PC-9 (cell line): Measurements from ENCODE around the gene HBB. TPM values are rescaled to one million over a fixed set of nuclear protein-coding genes. Genes with fewer than 3 reads are reported as not detected.

Experiments used
- BruUV-seq: library from RNA; stranded (reverse); fragments of 400-500 nt; replicated peaks from 2 replicates; lab custom pipeline; 2021; lab: Mats Ljungman, UMichigan
- CTCF ChIA-PET: fragments of 300-600 bp; sonication (Branson Sonifier 250); formaldehyde crosslinking; loops from one replicate; lab custom pipeline; 2022; ENCODE audit warnings: antibody characterized with exemption; lab: Charles Lee
- POLR2A ChIA-PET: fragments of 300-600 bp; sonication (Branson Sonifier 250); formaldehyde crosslinking; loops from one replicate; lab custom pipeline; 2022; ENCODE audit warnings: antibody characterized with exemption; ENCODE audit not compliant: unreplicated experiment; lab: Charles Lee
- DNase-seq, 2 experiments: peaks; one replicate each; pipeline versions ENCODE4 v3.0.0 to v3.0.0-alpha.2; 2015 to 2022; ENCODE audit warnings: mixed read lengths in 1 of 2
- H2AFZ ChIP-seq: fragments of 200-600 bp; sonication (generic); 2 replicates; pipeline ENCODE4 v1.8.1; 2017; ENCODE audit warnings: antibody characterized with exemption
- H3F3A ChIP-seq: fragments of 200-600 bp; sonication (generic); 2 replicates; pipeline ENCODE4 v1.8.1; 2017; ENCODE audit warnings: antibody characterized with exemption, mild to moderate bottlenecking, low read depth; ENCODE audit not compliant: insufficient read depth
- H3K27ac ChIP-seq: fragments of 200-600 bp; sonication (generic); 2 replicates; pipeline ENCODE4 v1.6.1; 2016; ENCODE audit warnings: mixed run types
- H3K27me3 ChIP-seq: fragments of 200-600 bp; sonication (generic); 2 replicates; pipeline ENCODE4 v1.6.1; 2016; ENCODE audit warnings: low read depth, mixed run types; ENCODE audit not compliant: insufficient read depth
- H3K36me3 ChIP-seq: fragments of 200-600 bp; sonication (generic); 2 replicates; pipeline ENCODE4 v1.6.1; 2016; ENCODE audit warnings: low read depth, mixed run types
- H3K4me1 ChIP-seq: fragments of 200-600 bp; sonication (generic); replicated peaks from 2 replicates; pipeline ENCODE4 v1.6.1; 2016; ENCODE audit warnings: mixed run types; ENCODE audit not compliant: insufficient read depth
- H3K4me2 ChIP-seq: fragments of 200-600 bp; sonication (generic); 2 replicates; pipeline ENCODE4 v1.6.1; 2017; ENCODE audit warnings: mixed run types
- H3K4me3 ChIP-seq: fragments of 200-600 bp; sonication (generic); 2 replicates; pipeline ENCODE4 v1.6.1; 2016; ENCODE audit warnings: mixed run types
- H3K79me2 ChIP-seq: fragments of 200-600 bp; sonication (generic); 2 replicates; pipeline ENCODE4 v1.6.1; 2017; ENCODE audit warnings: low read depth, mixed run types
- H3K9me2 ChIP-seq: fragments of 200-600 bp; sonication (generic); 2 replicates; pipeline ENCODE4 v1.8.1; 2017; ENCODE audit warnings: mild to moderate bottlenecking; ENCODE audit not compliant: insufficient read depth
- H3K9me3 ChIP-seq: fragments of 200-600 bp; sonication (generic); 2 replicates; pipeline ENCODE4 v1.8.1; 2016; ENCODE audit warnings: low read depth; ENCODE audit not compliant: insufficient read depth
- H4K20me1 ChIP-seq: fragments of 200-600 bp; sonication (generic); 2 replicates; pipeline ENCODE4 v1.8.1; 2017; ENCODE audit not compliant: insufficient read depth
- EZH2 ChIP-seq: fragments of 200-600 bp; sonication (generic); IDR thresholded peaks from 2 replicates; pipeline ENCODE4 v1.8.0; 2017; ENCODE audit warnings: antibody characterized with exemption, low read depth
- intact Hi-C: fragments of 100-400 bp; cut with micrococcal nuclease; formaldehyde crosslinking; loops from one replicate; pipeline ENCODE4 v1.10.0; 2022; ENCODE audit not compliant: unreplicated experiment
- total RNA-seq: library from RNA; stranded (reverse); gene quantifications from 2 replicates; pipeline ENCODE4 v1.2.3, GENCODE V29; 2021
- TF ChIP-seq, protein P1 (sequence below): fragments of 200-600 bp; sonication (generic); conservative IDR thresholded peaks from 2 replicates; pipeline ENCODE4 v1.6.1; 2017; ENCODE audit warnings: mixed run types, antibody characterized with exemption, mild to moderate bottlenecking, moderate library complexity

HBB gene
- total RNA-seq, 1 experiment from 2014 or later = not detected

DNA sequence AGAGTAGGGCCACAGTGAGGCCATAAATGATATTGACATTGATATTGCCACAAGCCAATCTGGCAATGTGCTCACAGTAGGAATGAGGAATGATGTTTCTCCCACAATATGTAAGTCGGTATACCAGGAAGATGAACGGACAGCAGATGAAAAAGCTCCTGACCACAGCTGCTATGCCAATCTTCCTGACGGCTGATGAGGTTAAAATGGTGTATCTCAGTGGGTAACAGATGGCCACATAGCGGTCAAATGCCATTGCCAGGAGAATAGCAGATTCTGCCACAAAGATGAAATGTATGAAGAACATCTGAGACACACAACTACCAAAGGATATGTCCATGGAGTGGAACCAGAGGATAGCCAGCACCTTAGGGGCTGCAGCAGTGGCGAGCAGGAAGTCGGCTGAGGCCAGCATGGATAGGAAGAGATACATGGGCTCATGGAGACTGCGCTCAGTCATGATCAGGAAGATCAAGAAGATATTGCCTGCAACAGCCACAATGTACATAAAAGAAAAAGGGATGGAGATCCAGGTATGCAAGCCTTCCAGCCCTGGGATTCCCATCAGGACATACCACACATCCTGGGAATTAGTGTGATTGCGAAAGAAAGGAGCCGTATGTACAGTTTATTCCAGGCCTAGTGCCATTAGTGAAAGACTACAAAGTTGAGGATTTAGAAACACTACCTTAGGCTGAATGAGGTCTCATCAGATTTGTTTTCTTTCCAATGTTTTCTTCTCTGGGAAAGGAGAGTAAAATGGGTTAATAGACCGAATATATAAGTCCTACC lies 48.6 kb downstream of the HBB start:
- Histone ChIP-seq H3K4me1 (no peaks in the 10 kb centered on the region), H3K36me3 (no peaks in the 10 kb centered on the region), H3K9me3 (no peaks in the 10 kb centered on the region), H3K27ac (no peak overlapping the region), H2AFZ (no peak overlapping the region), H3K79me2 (no peaks in the 10 kb centered on the region), H3F3A (no peaks in the 10 kb centered on the region), H3K4me2 (no peak overlapping the region), H3K27me3 (no peaks in the 10 kb centered on the region), H3K9me2 (no peaks in the 10 kb centered on the region), H4K20me1 (no peaks in the 10 kb centered on the region), H3K4me3 (no peak overlapping the region)
- ChIA-PET POLR2A (no interaction called here), CTCF (no interaction called here)
- TF ChIP-seq EZH2 = no peak
- TF ChIP-seq, protein P1, sequence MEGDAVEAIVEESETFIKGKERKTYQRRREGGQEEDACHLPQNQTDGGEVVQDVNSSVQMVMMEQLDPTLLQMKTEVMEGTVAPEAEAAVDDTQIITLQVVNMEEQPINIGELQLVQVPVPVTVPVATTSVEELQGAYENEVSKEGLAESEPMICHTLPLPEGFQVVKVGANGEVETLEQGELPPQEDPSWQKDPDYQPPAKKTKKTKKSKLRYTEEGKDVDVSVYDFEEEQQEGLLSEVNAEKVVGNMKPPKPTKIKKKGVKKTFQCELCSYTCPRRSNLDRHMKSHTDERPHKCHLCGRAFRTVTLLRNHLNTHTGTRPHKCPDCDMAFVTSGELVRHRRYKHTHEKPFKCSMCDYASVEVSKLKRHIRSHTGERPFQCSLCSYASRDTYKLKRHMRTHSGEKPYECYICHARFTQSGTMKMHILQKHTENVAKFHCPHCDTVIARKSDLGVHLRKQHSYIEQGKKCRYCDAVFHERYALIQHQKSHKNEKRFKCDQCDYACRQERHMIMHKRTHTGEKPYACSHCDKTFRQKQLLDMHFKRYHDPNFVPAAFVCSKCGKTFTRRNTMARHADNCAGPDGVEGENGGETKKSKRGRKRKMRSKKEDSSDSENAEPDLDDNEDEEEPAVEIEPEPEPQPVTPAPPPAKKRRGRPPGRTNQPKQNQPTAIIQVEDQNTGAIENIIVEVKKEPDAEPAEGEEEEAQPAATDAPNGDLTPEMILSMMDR = no peak
- DNase-seq = no peak
- intact Hi-C loops = no loop called here
- BruUV-seq = no TSS peak

Other genes with a start within 250 kb of the HBB start
- not detected in 2 replicates for gene OR51L1, start 232.2 kb downstream of the HBB start, total RNA-seq
- not detected in 2 replicates for gene OR52J3, start 180.5 kb downstream of the HBB start, total RNA-seq
- not detected in 2 replicates for gene OR52E2, start 167.4 kb downstream of the HBB start, total RNA-seq
- not detected in 2 replicates for gene OR52E1, start 157.5 kb downstream of the HBB start, total RNA-seq
- not detected in 2 replicates for gene OR52A5, start 88.7 kb downstream of the HBB start, total RNA-seq
- not detected in 2 replicates for gene OR52A1, start 72.3 kb downstream of the HBB start, total RNA-seq
- not detected in 2 replicates for gene OR51V1, start 26.4 kb downstream of the HBB start, total RNA-seq
- gene HBD, start 7.4 kb upstream of the HBB start, total RNA-seq = not detected in 2 replicates
- gene HBG1, start 22.8 kb upstream of the HBB start, total RNA-seq = not detected in 2 replicates
- 0.63 TPM in 1 of 2 replicates, not detected in the other for gene HBG2, start 27.7 kb upstream of the HBB start, total RNA-seq
- 1.4 and 2.4 TPM in 2 replicates for gene HBE1, start 42.9 kb upstream of the HBB start, total RNA-seq
- not detected in 2 replicates for gene OR51B4, start 74.9 kb upstream of the HBB start, total RNA-seq
- gene OR51B2, start 97.2 kb upstream of the HBB start, total RNA-seq = not detected in 2 replicates
- 1.2 and 2.7 TPM in 2 replicates for gene OR51B5, start 116.5 kb upstream of the HBB start, total RNA-seq
- not detected in 2 replicates for gene OR51B6, start 124.4 kb upstream of the HBB start, total RNA-seq
- gene OR51M1, start 156.7 kb upstream of the HBB start, total RNA-seq = not detected in 2 replicates
- gene OR51Q1, start 195.0 kb upstream of the HBB start, total RNA-seq = not detected in 2 replicates
- gene OR51I1, start 214.4 kb upstream of the HBB start, total RNA-seq = not detected in 2 replicates
- gene OR51I2, start 222.3 kb upstream of the HBB start, total RNA-seq = not detected in 2 replicates